Midbrain (tissue), 1 donor: Measurements from ENCODE around the gene GARNL3.

Experiments used
- DNase-seq: peaks from one replicate; lab custom pipeline; 2025; lab: John Stamatoyannopoulos, UW

GARNL3 gene

DNA sequence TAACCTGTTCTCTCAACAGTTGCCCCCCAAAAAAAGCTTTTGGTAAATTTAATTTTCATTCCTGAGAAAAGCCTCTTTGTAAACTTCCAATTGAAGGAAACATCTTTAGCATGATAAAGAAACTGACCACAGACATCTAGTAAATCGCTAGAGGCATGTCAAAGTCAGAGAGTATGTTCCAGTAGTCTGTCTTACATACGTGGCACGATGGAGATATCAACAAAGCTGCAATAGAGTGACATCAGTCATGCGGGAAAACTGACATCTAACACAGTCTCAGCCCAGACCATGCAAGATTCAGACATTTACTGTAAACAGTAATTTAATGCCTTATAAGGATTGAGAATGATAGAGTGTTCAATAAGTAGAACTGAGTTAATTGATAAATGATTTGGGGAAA, 45.1 kb downstream of the GARNL3 start:
- no peak for DNase-seq

GRCh38 chr9:127311239-127311741, 46.7 kb downstream of the GARNL3 start:
- no peak for DNase-seq

GRCh38 chr9:127313042-127313560, 48.5 kb downstream of the GARNL3 start:
- no peak for DNase-seq

- DNase-seq = no peak
Measured at GRCh38 chr9:127314911-127315310, 50.3 kb downstream of the GARNL3 start.

GRCh38 chr9:127316586-127317323, 52.2 kb downstream of the GARNL3 start:
- no peak for DNase-seq

- no peak for DNase-seq
Measured at GRCh38 chr9:127318651-127319167, 54.1 kb downstream of the GARNL3 start.

DNA sequence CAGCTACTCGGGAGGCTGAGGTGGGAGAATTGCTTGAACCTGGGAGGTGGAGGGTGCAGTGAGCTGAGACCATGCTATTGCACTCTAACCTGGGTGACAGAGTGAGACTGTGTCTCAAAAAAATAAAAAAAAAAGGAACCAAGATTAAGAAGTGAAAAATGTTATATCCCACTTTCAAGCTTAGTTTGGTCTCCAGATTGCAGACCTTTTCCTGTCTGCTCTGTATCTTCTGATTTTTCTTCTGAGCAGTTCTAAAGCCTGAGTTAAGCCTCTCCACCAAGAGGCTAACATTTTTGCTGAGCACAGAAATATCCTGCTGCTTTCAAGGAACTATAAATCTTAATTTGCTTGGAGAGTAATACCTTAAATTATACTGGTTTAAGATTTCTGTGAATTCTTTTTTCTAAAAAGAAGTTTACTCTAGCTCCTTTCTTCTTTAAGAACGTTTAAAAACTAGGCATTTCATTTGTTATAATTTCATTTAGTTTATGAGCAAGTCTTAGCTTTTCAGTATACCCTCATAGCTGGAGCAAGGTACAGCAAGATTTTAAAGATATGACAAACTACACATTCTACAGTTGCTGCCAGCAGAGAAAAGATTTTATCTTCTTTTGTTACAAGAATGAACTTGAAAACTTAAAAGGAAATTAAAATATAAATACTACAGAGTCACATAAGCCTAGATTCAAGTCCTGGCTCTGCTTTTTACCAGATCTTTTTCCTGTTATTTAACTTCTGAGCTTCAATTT, 55.0 kb downstream of the GARNL3 start:
- no peak for DNase-seq

DNA sequence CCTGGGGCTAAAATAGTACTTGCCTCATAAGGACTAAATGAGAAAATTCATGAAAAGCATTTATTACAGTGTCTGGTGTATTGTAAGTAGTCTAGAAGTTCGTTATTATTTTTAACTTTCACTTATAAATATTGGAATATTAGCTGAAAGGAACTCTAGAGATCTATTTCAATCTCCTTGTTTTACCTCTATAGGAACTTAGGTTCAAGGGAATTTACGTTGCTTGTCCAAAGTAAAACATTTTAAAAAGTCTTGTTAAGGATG, 55.5 kb downstream of the GARNL3 start:
- no peak for DNase-seq

DNA sequence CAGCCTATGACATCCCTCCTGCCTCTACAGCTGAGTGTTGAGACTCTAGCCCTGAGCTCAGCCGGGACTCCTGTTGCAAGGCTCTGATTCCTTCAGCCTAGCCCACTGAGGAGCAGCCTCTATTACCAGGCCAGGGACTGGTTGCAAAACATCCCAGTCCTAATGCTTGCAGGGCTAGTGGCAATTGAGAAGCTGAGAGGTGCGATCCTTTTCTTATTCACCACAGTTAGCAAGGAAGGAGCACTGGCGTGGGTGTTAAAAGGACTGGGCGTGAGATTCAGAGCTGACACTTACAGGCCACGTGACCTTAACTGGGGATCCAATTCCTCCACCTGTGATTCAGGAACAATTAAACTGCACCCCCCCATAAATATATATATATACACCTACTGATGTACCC, 58.8 kb downstream of the GARNL3 start:
- no peak for DNase-seq

GRCh38 chr9:127330501-127330900, 65.9 kb downstream of the GARNL3 start:
- no peak for DNase-seq

GRCh38 chr9:127333221-127334064, 68.9 kb downstream of the GARNL3 start:
- no peak for DNase-seq

- no peak for DNase-seq
Measured at GRCh38 chr9:127334725-127335124, 70.2 kb downstream of the GARNL3 start.

DNA sequence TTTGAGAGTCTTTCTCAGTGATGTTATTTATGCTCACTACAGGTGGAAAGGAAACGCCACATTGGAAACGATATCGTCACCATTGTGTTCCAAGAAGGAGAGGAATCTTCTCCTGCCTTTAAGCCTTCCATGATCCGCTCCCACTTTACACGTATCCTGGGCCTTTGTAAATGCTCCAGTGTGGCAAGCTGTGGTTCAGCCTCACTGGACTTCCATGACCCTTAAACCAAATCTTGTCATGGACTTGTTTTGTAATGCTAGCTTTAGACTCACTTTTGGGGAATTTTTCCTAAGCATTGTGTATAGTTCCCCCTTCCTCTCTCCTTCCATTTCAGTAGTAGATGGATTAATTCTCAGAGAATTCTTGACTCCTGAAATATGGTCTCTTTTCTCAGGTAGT, 71.5 kb downstream of the GARNL3 start:
- no peak for DNase-seq

DNA sequence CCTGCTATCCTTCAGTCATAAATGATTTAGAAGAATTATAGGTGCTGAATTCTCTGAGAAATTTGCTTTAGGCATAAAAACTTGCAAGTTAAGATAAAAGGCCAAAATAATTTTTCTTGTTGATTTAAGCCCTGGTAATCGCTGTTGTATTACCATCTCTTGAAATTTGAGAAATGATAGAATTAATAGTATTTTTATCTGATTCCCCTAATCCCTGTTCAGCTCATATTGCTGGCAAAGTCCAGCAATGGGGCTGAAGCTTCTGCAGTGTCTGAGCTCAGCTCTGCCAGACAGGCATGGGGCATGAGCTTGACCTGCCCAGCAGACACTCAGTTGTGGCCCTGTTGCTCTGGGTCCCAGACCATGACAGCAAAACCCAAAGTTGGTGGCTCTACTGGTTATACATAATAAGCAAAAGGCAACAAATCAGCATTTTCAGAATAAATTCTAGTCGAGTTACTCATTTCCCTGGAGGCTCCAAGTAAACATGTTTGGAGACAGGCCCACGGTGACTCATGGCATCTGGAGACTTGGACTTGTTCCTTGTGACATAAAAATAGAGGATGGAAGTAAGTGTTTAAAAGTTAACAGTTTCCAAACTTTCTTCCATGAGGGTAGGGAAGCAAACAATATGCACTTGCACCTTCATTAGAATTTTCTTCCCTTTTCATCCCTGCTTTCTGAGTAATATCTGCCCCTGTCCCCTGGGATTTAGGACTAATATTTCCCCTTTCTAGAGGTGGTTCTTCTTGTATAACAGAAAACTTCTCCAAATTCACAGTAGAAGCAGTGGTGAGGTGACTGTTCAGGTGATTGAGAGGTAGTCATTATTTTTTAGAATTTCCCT, 72.2 kb downstream of the GARNL3 start:
- peak; percentile 36 for DNase-seq

DNA sequence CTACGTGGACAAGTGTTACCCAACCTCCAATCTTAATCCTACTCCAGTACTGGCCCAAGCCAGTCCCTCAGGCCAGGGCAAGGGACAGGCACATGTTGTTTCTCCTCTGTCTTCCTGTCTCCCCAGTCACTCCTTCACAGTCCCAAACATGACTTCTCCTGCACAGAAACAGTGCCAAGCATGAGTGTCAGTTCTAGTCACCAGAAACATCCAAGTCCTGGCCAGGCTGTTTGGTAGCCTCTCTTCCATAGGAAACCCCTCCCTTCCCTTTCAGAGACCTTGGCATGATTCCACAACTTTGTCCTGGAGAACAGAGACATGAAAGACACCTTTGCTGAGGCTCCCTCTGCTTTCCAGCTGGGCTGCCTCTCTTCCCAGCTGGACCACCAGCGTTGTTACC, 76.1 kb downstream of the GARNL3 start:
- DNase-seq = no peak

DNA sequence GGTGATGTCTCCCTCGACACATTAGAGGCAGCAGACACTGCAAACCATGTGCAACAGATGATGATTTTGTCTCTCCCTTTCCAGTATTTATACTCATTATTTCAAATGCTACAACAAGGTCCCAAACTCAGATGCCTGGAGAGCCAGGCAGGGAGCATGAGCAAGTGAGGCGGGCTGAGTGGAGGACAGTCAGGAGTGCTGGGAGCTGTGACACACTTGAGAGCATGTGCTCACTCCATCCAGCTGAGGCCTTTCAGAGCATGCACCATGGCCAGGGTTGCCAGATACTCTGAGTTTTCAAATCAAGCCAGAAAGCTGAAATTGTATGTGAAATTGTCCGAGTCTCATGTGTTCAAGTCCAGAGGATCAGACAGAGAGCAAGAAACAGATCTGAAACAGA, 76.6 kb downstream of the GARNL3 start:
- DNase-seq = no peak

GRCh38 chr9:127344368-127345000, 79.9 kb downstream of the GARNL3 start:
- DNase-seq = no peak

DNA sequence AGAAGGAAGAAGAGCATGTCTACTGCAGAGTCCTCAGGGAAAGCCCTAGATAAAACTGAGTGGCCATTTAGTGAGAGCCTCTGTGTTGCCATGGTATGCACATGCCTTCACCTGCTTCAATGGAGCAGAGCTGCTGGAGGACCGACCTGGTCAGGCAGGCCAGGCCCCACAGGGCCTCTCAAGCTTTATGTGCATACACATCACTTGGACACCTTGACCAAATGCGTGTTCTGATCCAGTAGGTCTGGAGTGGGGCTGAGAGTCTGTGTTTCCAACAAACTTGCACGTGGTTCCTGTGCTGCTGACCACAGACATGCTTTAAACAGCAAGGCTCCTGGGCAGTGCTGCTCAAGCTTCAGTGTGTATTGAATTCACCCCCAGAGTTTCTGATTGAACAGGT, 81.0 kb downstream of the GARNL3 start:
- no peak for DNase-seq

- DNase-seq = no peak
Measured at GRCh38 chr9:127346584-127346983, 82.0 kb downstream of the GARNL3 start.

GRCh38 chr9:127347831-127348776, 83.5 kb downstream of the GARNL3 start:
- DNase-seq = peak; percentile 19
